K562 (cell line): Measurements from ENCODE around the gene OR4D9. TPM values are rescaled to one million over a fixed set of nuclear protein-coding genes. Genes with fewer than 3 reads are reported as not detected.

Experiments
- ATAC-seq: fragments of 200-7000 bp; cut with Tn5 transposase; 3 replicates; pipeline ENCODE4 v1.9.1; 2020; ENCODE audit warnings: moderate library complexity
- BruUV-seq: library from RNA; stranded (reverse); fragments of 400-500 nt; replicated peaks from 2 replicates; lab custom pipeline; 2021; lab: Mats Ljungman, UMichigan
- CTCF ChIA-PET: fragments of 300-600 bp; formaldehyde crosslinking; extraction: SDS; loops from one replicate; lab custom pipeline; 2021; ENCODE audit warnings: low intra/inter-chr PET ratio; lab: Yijun Ruan, JAX
- POLR2A ChIA-PET: fragments of 300-600, 350-650 bp; sonication (Branson Sonifier 250); formaldehyde crosslinking; extraction: SDS; loops from one replicate; lab custom pipeline; 2021; ENCODE audit warnings: antibody characterized with exemption, inconsistent platforms; lab: Yijun Ruan, JAX
- DNase-seq, 4 experiments: peaks; one replicate each; pipeline versions ENCODE4 v3.0.0 to v3.0.0-alpha.2; 2011 to 2018; ENCODE audit warnings: low spot score in 3 of 4, mixed read lengths in 3 of 4; ENCODE audit errors: extremely low read depth in 1 of 4
- FAIRE-seq: peaks from 2 replicates; lab custom pipeline; 2011; peaks lifted over from hg19 to GRCh38; lab: Jason Lieb, UNC
- H2AFZ ChIP-seq: 2 replicates; pipeline ENCODE4 v1.6.0; 2011; ENCODE audit warnings: low read depth, low read length, control low read depth, inconsistent platforms
- H3K27ac ChIP-seq: fragments of 200-600 bp; 3 replicates; pipeline ENCODE4 v1.8.0; 2011; ENCODE audit warnings: low read depth, mild to moderate bottlenecking, control low read depth, inconsistent platforms, low read length, moderate library complexity, mixed read lengths; ENCODE audit errors: extremely low read depth
- H3K27me3 ChIP-seq, 2 experiments: fragments of 300-600 bp in 1 of 2; 2 replicates in 1 of 2; 3 replicates in 1 of 2; pipeline versions ENCODE4 v1.6.0 to v1.8.0; 2011; ENCODE audit warnings: inconsistent platforms in 2 of 2, low read length in 2 of 2, mild to moderate bottlenecking in 1 of 2, mixed read lengths in 1 of 2, moderate library complexity in 1 of 2; ENCODE audit not compliant: control insufficient read depth in 2 of 2, insufficient read depth in 2 of 2
- H3K36me3 ChIP-seq: fragments of 300-600 bp; 3 replicates; pipeline ENCODE4 v1.8.0; 2011; ENCODE audit warnings: mild to moderate bottlenecking, low read length, inconsistent platforms; ENCODE audit not compliant: control insufficient read depth, insufficient read depth
- H3K4me1 ChIP-seq, 2 experiments: fragments of 200-600 bp in 1 of 2; replicated peaks in 1 of 2; 2 replicates in 1 of 2; 3 replicates in 1 of 2; pipeline versions ENCODE4 v1.5.1 to v1.8.0; 2011; ENCODE audit warnings: inconsistent platforms in 2 of 2, low read length in 2 of 2, mild to moderate bottlenecking in 1 of 2, mixed read lengths in 1 of 2, moderate library complexity in 1 of 2; ENCODE audit not compliant: control insufficient read depth in 2 of 2, insufficient read depth in 2 of 2
- H3K4me2 ChIP-seq: 2 replicates; pipeline ENCODE4 v1.6.1; 2011; ENCODE audit warnings: low read length, control low read depth, inconsistent platforms, mixed read lengths; ENCODE audit not compliant: insufficient read depth
- H3K4me3 ChIP-seq: fragments of 200-600 bp; sonication (generic), shearing (Covaris generic); 2 replicates; pipeline ENCODE4 v1.5.1; 2016; ENCODE audit warnings: control low read depth, inconsistent platforms
- H3K79me2 ChIP-seq: fragments of 200-600 bp; 3 replicates; pipeline ENCODE4 v1.8.0; 2011; ENCODE audit warnings: low read length, inconsistent platforms; ENCODE audit not compliant: control insufficient read depth, insufficient read depth
- H3K9ac ChIP-seq, 2 experiments: 2 replicates each; pipeline versions ENCODE4 v1.6.0 to v1.6.1; 2011; ENCODE audit warnings: low read depth in 2 of 2, low read length in 2 of 2, control low read depth in 1 of 2, inconsistent platforms in 1 of 2, mild to moderate bottlenecking in 1 of 2, mixed read lengths in 1 of 2; ENCODE audit not compliant: insufficient read depth in 1 of 2
- H3K9me1 ChIP-seq: one replicate; pipeline ENCODE4 v1.6.0; 2011; ENCODE audit warnings: inconsistent platforms, mild to moderate bottlenecking, low read length, moderate library complexity; ENCODE audit not compliant: control insufficient read depth, insufficient read depth
- H3K9me3 ChIP-seq: replicated peaks from 2 replicates; pipeline ENCODE4 v1.5.1; 2011; ENCODE audit warnings: low read depth, low read length, inconsistent platforms; ENCODE audit not compliant: control insufficient read depth, insufficient read depth
- H4K20me1 ChIP-seq: replicated peaks from 2 replicates; pipeline ENCODE4 v1.6.1; 2011; ENCODE audit warnings: low read length, inconsistent platforms, mixed read lengths; ENCODE audit not compliant: control insufficient read depth, insufficient read depth
- BACH1 ChIP-seq: fragments of 200-800 bp; sonication (Bioruptor generic); IDR thresholded peaks from 2 replicates; pipeline ENCODE4 v1.6.1; 2016; ENCODE audit warnings: missing genetic modification characterization, missing compliant biosample characterization
- E2F1 ChIP-seq: sonication (generic); formaldehyde crosslinking; IDR thresholded peaks from 2 replicates; pipeline ENCODE4 v1.8.1; 2023; ENCODE audit warnings: mild to moderate bottlenecking, missing genetic modification reagents, moderate library complexity
- E2F6 ChIP-seq, 2 experiments: IDR thresholded peaks; 2 replicates each; pipeline ENCODE4 v1.6.1; 2011; ENCODE audit warnings: borderline replicate concordance in 1 of 2, control low read depth in 1 of 2, low read depth in 1 of 2, low read length in 1 of 2, mild to moderate bottlenecking in 1 of 2, mixed read lengths in 1 of 2, moderate library complexity in 1 of 2; ENCODE audit not compliant: insufficient read depth in 1 of 2, insufficient read length in 1 of 2, poor library complexity in 1 of 2, severe bottlenecking in 1 of 2; ENCODE audit errors: extremely low read depth in 1 of 2
- HDAC3 ChIP-seq: fragments of 450-650 bp; IDR thresholded peaks from 2 replicates; pipeline ENCODE4 v1.6.1; 2018; ENCODE audit warnings: borderline replicate concordance, mild to moderate bottlenecking, moderate library complexity; ENCODE audit not compliant: partially characterized antibody
- KDM1A ChIP-seq, 2 experiments: fragments of 450-650 bp; IDR thresholded peaks; 2 replicates each; pipeline ENCODE4 v1.6.1; 2016; ENCODE audit warnings: mild to moderate bottlenecking in 2 of 2
- MNT ChIP-seq, 2 experiments: fragments of 450-650 bp; conservative IDR thresholded peaks; 2 replicates each; pipeline ENCODE4 v1.6.1; 2017; ENCODE audit warnings: mild to moderate bottlenecking in 2 of 2, moderate library complexity in 2 of 2
- NFYB ChIP-seq: IDR thresholded peaks from 2 replicates; pipeline ENCODE4 v1.6.1; 2011; ENCODE audit warnings: mild to moderate bottlenecking, moderate library complexity; ENCODE audit not compliant: insufficient read length; ENCODE audit errors: extremely low read depth
- NR2C2 ChIP-seq, 2 experiments: fragments of 200-800 bp in 1 of 2; sonication (Bioruptor generic) in 1 of 2; sonication (generic) in 1 of 2; formaldehyde crosslinking in 1 of 2; IDR thresholded peaks; 2 replicates each; pipeline versions ENCODE4 v1.6.1 to v1.8.0; 2016 to 2022; ENCODE audit warnings: mild to moderate bottlenecking in 1 of 2, missing compliant biosample characterization in 1 of 2, missing genetic modification characterization in 1 of 2, missing genetic modification reagents in 1 of 2
- NRF1 ChIP-seq, 2 experiments: fragments of 450-650 bp; IDR thresholded peaks in 1 of 2; conservative IDR thresholded peaks in 1 of 2; 2 replicates each; pipeline ENCODE4 v1.6.1; 2014; ENCODE audit warnings: mild to moderate bottlenecking in 2 of 2
- PREB ChIP-seq: sonication (generic); formaldehyde crosslinking; IDR thresholded peaks from 2 replicates; pipeline ENCODE4 v1.8.1; 2023; ENCODE audit warnings: mild to moderate bottlenecking, missing genetic modification reagents
- SAP30 ChIP-seq: fragments of 200-600 bp; sonication (generic); IDR thresholded peaks from 2 replicates; pipeline ENCODE4 v1.6.1; 2012; ENCODE audit warnings: borderline replicate concordance, low read depth, mild to moderate bottlenecking, moderate library complexity, low read length, control low read depth, inconsistent platforms; ENCODE audit not compliant: insufficient read depth, poor library complexity, severe bottlenecking
- SMARCE1 ChIP-seq: fragments of 450-650 bp; IDR thresholded peaks from 2 replicates; pipeline ENCODE4 v1.7.1; 2016; ENCODE audit warnings: mild to moderate bottlenecking
- THRAP3 ChIP-seq: fragments of 450-650 bp; IDR thresholded peaks from 2 replicates; pipeline ENCODE4 v1.6.1; 2016; ENCODE audit warnings: mild to moderate bottlenecking, inconsistent platforms, borderline replicate concordance
- ZNF347 ChIP-seq: fragments of 450-650 bp; formaldehyde crosslinking; IDR thresholded peaks from 2 replicates; pipeline ENCODE4 v1.4.0; 2020; ENCODE audit warnings: low read depth, mild to moderate bottlenecking, moderate library complexity
- WGBS: fragments of 100-300 bp; shearing (Covaris generic); methylation state at CpG from one replicate; pipeline ENCODE4 v1.1.6; 2016; ENCODE audit warnings: low coverage, mixed read lengths; ENCODE audit not compliant: insufficient coverage; ENCODE audit errors: missing lambda C conversion rate; 5-methylcytosine and 5-hydroxymethylcytosine counted together
- in situ Hi-C: fragments of 300-500 bp; cut with MboI; formaldehyde crosslinking; loops from 4 replicates; pipeline ENCODE4 v1.15.0; 2018; ENCODE audit warnings: inconsistent platforms, mixed read lengths
- intact Hi-C: fragments of 100-400 bp; cut with micrococcal nuclease; formaldehyde crosslinking; loops from 2 replicates; pipeline ENCODE4 v1.14.2; 2022
- polyA plus RNA-seq, 8 experiments: library from polyadenylated mRNA; depleted of rRNA in 4 of 8; stranded (reverse) in 5 of 8; unstranded in 3 of 8; fragments of >200 nt; fragmentation: Nextera tagmentation in 2 of 8; fragmentation: Illumina TruSeq in 1 of 8; extraction: Ambion mirVana in 2 of 8; extraction: Trizol in 1 of 8; gene quantifications; 2 replicates each; pipeline versions ENCODE4 v1.2.1 to v1.2.3, GENCODE V29; 2011 to 2014; ENCODE audit warnings: inconsistent platforms in 1 of 8, missing spikeins in 1 of 8
- total RNA-seq, 7 experiments: library from RNA; depleted of rRNA in 6 of 7; stranded (reverse); fragments of >200 nt in 6 of 7; fragmentation: Illumina TruSeq in 2 of 7; extraction: Trizol in 2 of 7; gene quantifications; 2 replicates each; pipeline versions ENCODE4 v1.2.1 to v1.2.3, GENCODE V29; 2011 to 2021; ENCODE audit warnings: low replicate concordance in 1 of 7

Gene OR4D9
- total and polyA plus RNA-seq, 9 of the 15 experiments (the other 6 are each of a cell fraction or from before 2014, with no cell fraction given) = not detected

GRCh38 chr11:59556917-59557348, 45.6 kb downstream of the OR4D9 start:
- H4K20me1 ChIP-seq = no peaks in the 10 kb centered on the region
- H3K27me3 ChIP-seq = no peaks in the 10 kb centered on the region
- TSS peak; percentile 74 for BruUV-seq
- CTCF ChIA-PET = interaction anchor here (0.6 kb wide), 1 partner anchor 20 kb away, joined by 4 read pairs; no protein-coding TSS in a partner anchor
- peak overlapping the region; percentile 33 for H3K4me3 ChIP-seq
- H3K4me1 ChIP-seq = peaks cover 21 to 32% of the 10 kb centered on the region in 2 experiments
- peak overlapping the region; percentile 82 for H3K27ac ChIP-seq
- POLR2A ChIA-PET = interaction anchor here (0.6 to 5.9 kb wide), 10 partner anchors 8 to 161 kb away, joined by 3 to 69 read pairs (median 4); partner anchors contain the start of genes OSBP and PATL1
- peak overlapping the region; percentile 79 to 80; a peak in 3 of 4 replicates for H3K9ac ChIP-seq
- FAIRE-seq (no peak), DNase-seq (peak in 1 of 4 experiments; percentile 71), ATAC-seq (peak; percentile 37)
- H3K36me3 ChIP-seq = no peaks in the 10 kb centered on the region
- H3K4me2 ChIP-seq = peak overlapping the region; percentile 79
- no peaks in the 10 kb centered on the region; the same call in 2 of the 3 replicates for H3K79me2 ChIP-seq
- intact Hi-C loops = loop anchor here (1.0 kb wide), 2 partner anchors 8 to 9 kb away; no protein-coding TSS in a partner anchor
- no peaks in the 10 kb centered on the region; the same call in 1 of the 2 replicates for H3K9me3 ChIP-seq
- 1% methylated on average over 13 of the region's 13 CpGs for WGBS
- in situ Hi-C loops = no loop called here
- H3K9me1 ChIP-seq = no peaks in the 10 kb centered on the region
- H2AFZ ChIP-seq = peak overlapping the region; percentile 79
- TF ChIP-seq NRF1 (conservative IDR thresholded peaks at IDR 0.05 in 1 of 2, IDR thresholded peaks at IDR 0.05 in 1 of 2) (0 out of 4 replicates have a peak, but pooled peaks of 1 of the 2 experiments have one; percentile 2), ZNF347 (CRISPR knock-in tag) (no peak), SAP30 (no peak), NFYB (no peak), E2F1 (0 out of 2 replicates have a peak, but pooled peaks have one; percentile 43), MNT (conservative IDR thresholded peaks at IDR 0.05) (0 out of 4 replicates have a peak, but pooled peaks of 1 of the 2 experiments have one; percentile 35), BACH1 (tag) (peak; percentile 60; the same call in 1 of the 2 replicates), NR2C2 (CRISPR knock-in tag; IDR thresholded peaks at IDR 0.05) (0 out of 2 replicates have a peak, but pooled peaks have one; percentile 21), NR2C2 (tag; IDR thresholded peaks at IDR 0.05) (no peak), PREB (CRISPR knock-in tag) (0 out of 2 replicates have a peak, but pooled peaks have one; percentile 59), HDAC3 (peak; percentile 9), E2F6 (IDR thresholded peaks at IDR 0.05; ENCODE audit: borderline replicate concordance in 1 of 2, extremely low read depth in 1 of 2, insufficient read depth in 1 of 2, insufficient read length in 1 of 2, low read depth in 1 of 2, low read length in 1 of 2, poor library complexity in 1 of 2, severe bottlenecking in 1 of 2) (peak; percentile 24 to 31), KDM1A (IDR thresholded peaks at IDR 0.05) (peak in 1 of 2 experiments; percentile 45; a peak in 1 of 4 replicates), SMARCE1 (no peak), THRAP3 (0 out of 2 replicates have a peak, but pooled peaks have one; percentile 70)
